Measurements from ENCODE around the gene BAZ1A. TPM values are rescaled to one million over a fixed set of nuclear protein-coding genes. Genes with fewer than 3 reads are reported as not detected.

Gene BAZ1A, protein sequence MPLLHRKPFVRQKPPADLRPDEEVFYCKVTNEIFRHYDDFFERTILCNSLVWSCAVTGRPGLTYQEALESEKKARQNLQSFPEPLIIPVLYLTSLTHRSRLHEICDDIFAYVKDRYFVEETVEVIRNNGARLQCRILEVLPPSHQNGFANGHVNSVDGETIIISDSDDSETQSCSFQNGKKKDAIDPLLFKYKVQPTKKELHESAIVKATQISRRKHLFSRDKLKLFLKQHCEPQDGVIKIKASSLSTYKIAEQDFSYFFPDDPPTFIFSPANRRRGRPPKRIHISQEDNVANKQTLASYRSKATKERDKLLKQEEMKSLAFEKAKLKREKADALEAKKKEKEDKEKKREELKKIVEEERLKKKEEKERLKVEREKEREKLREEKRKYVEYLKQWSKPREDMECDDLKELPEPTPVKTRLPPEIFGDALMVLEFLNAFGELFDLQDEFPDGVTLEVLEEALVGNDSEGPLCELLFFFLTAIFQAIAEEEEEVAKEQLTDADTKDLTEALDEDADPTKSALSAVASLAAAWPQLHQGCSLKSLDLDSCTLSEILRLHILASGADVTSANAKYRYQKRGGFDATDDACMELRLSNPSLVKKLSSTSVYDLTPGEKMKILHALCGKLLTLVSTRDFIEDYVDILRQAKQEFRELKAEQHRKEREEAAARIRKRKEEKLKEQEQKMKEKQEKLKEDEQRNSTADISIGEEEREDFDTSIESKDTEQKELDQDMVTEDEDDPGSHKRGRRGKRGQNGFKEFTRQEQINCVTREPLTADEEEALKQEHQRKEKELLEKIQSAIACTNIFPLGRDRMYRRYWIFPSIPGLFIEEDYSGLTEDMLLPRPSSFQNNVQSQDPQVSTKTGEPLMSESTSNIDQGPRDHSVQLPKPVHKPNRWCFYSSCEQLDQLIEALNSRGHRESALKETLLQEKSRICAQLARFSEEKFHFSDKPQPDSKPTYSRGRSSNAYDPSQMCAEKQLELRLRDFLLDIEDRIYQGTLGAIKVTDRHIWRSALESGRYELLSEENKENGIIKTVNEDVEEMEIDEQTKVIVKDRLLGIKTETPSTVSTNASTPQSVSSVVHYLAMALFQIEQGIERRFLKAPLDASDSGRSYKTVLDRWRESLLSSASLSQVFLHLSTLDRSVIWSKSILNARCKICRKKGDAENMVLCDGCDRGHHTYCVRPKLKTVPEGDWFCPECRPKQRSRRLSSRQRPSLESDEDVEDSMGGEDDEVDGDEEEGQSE (N-terminal part only)
- 35.0 and 38.2 TPM in 2 replicates for polyA plus RNA-seq (2011; rRNA removed)
- polyA plus RNA-seq (2012; cell fraction: cytosol; rRNA removed): 10.3 and 10.7 TPM in 2 replicates
- 7.8 and 9.2 TPM in 2 replicates for polyA plus RNA-seq (2012; cell fraction: nucleus; rRNA removed)
- polyA plus RNA-seq (2017; fragmentation: RNase III; extraction: RNeasy Plus Mini Kit Qiagen cat#74134 plus additional on column Dnase treatment): 32.4 to 33.7 TPM (median 32.9 TPM) in 3 replicates
- polyA minus RNA-seq (2011; rRNA and poly(A)+ RNA removed): 12.2 and 21.2 TPM in 2 replicates

DNA sequence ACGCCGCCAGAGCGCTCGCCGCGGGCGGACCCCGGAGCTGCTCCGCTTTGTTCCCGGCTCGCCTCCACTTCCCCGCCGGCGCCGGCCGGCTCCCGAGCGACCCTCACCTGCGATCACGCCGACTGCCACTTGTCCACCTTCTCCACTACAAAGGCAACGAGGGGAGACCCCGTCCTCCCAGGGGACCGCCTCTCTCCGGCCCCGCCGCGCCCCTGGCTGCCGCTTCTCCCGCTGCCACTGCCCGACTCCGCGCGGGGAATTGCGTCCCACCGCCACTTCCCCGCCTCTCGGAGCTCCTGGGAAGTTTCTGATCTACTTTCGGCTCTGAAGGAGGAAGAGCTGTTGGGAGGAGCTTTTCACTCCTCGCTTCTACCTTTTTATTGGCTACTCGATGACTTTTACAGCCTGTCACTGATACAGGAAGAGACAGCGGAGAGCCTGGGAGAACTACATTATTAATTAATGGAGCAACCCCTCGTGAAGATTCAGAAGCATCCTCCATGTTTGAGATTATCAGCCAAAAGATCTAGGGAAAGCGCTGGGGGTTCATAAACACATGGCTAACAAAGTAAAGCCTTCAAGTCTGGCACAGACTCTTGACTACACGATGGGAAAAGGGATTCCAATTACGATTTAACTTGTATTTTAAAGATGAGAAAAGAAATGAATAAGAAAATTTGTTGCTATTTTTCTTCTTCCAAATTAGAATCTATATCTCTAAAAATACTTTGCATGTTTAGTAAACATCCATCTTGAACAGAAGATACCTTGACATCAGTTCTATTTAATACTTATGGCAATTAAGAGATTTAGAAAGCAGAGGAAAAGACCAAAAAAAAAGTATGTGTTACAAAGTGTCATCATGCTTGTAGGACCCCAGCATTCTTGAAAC is at the start of gene BAZ1A:
TSS of gene BAZ1A (minus strand) at position 330 of the 892 bp plus-strand sequence. CDS start 756 bp downstream, outside the sequence.
- Histone ChIP-seq H3K27ac (peak within 1 kb of the TSS; percentile 94 to 95), H3K4me2 (peak within 1 kb of the TSS; percentile 77), H3K4me1 (peaks cover 15% of the 10 kb centered on the region), H3K4me3 (peak within 1 kb of the TSS; percentile 90), H3K9me3 (no peaks in the 10 kb centered on the region)
- ATAC-seq (peak; percentile 65 to 86), DNase-seq (ENCODE audit: low read depth in 1 of 2, low spot score in 1 of 2) (peak; percentile 90 to 95), FAIRE-seq (no peak)
- CTCF ChIA-PET: interaction anchor here (0.6 to 2.0 kb wide), 7 partner anchors 8 to 187 kb away, joined by 3 to 7 read pairs (median 4); no protein-coding TSS in a partner anchor
- under 1% methylated on average over 23 of the region's 46 CpGs for WGBS (ENCODE audit: missing lambda C conversion rate)
- POLR2A ChIA-PET: interaction anchor here (0.6 to 1.6 kb wide), 14 partner anchors 9 to 417 kb away, joined by 3 to 18 read pairs (median 3); partner anchors contain the start of genes FAM177A1, PSMA6 and SRP54
- TF ChIP-seq, protein P1, sequence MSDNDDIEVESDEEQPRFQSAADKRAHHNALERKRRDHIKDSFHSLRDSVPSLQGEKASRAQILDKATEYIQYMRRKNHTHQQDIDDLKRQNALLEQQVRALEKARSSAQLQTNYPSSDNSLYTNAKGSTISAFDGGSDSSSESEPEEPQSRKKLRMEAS (IDR thresholded peaks at IDR 0.05): peak; percentile 36; the same call in 1 of the 2 replicates
- TF ChIP-seq, protein P2, sequence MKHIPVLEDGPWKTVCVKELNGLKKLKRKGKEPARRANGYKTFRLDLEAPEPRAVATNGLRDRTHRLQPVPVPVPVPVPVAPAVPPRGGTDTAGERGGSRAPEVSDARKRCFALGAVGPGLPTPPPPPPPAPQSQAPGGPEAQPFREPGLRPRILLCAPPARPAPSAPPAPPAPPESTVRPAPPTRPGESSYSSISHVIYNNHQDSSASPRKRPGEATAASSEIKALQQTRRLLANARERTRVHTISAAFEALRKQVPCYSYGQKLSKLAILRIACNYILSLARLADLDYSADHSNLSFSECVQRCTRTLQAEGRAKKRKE (CRISPR knock-in tag; IDR thresholded peaks at IDR 0.05; ENCODE audit: low read depth): no peak
- TF ChIP-seq JUN (IDR thresholded peaks at IDR 0.05) (peak; percentile 38 to 72; a peak in 2 of 5 replicates), HOXB13 (CRISPR knock-in tag; IDR thresholded peaks at IDR 0.05; ENCODE audit: low read depth) (no peak), GATA3 (IDR thresholded peaks at IDR 0.05; ENCODE audit: borderline replicate concordance) (peak; percentile 46; the same call in 1 of the 2 replicates), MAZ (IDR thresholded peaks at IDR 0.05; ENCODE audit: borderline replicate concordance, low read depth, low read length) (no peak), POLR2A (IDR thresholded peaks at IDR 0.05; ENCODE audit: low read length) (peak; percentile 89), HEYL (CRISPR knock-in tag; IDR thresholded peaks at IDR 0.05) (no peak), PHF8 (IDR thresholded peaks at IDR 0.05; ENCODE audit: borderline replicate concordance, low read depth) (peak; percentile 30; the same call in 1 of the 2 replicates), HDAC2 (IDR thresholded peaks at IDR 0.05) (no peak), ZC3H11A (IDR thresholded peaks at IDR 0.05) (no peak), FOXS1 (CRISPR knock-in tag; IDR thresholded peaks at IDR 0.05) (no peak), RARB (CRISPR knock-in tag; IDR thresholded peaks at IDR 0.05) (no peak), FOSL2 (IDR thresholded peaks at IDR 0.05) (no peak), FOSL2 (CRISPR knock-in tag; IDR thresholded peaks at IDR 0.05) (no peak), BHLHE40 (IDR thresholded peaks at IDR 0.05; ENCODE audit: low read depth, low read length) (no peak), MAFK (IDR thresholded peaks at IDR 0.05; ENCODE audit: partially characterized antibody) (no peak), CEBPB (IDR thresholded peaks at IDR 0.05) (no peak), EP300 (IDR thresholded peaks at IDR 0.05) (no peak), CHD4 (IDR thresholded peaks at IDR 0.05; ENCODE audit: borderline replicate concordance) (no peak), NR3C1 (IDR thresholded peaks at IDR 0.05) (no peak), JUNB (IDR thresholded peaks at IDR 0.05) (no peak)
- TF ChIP-seq, protein P3, sequence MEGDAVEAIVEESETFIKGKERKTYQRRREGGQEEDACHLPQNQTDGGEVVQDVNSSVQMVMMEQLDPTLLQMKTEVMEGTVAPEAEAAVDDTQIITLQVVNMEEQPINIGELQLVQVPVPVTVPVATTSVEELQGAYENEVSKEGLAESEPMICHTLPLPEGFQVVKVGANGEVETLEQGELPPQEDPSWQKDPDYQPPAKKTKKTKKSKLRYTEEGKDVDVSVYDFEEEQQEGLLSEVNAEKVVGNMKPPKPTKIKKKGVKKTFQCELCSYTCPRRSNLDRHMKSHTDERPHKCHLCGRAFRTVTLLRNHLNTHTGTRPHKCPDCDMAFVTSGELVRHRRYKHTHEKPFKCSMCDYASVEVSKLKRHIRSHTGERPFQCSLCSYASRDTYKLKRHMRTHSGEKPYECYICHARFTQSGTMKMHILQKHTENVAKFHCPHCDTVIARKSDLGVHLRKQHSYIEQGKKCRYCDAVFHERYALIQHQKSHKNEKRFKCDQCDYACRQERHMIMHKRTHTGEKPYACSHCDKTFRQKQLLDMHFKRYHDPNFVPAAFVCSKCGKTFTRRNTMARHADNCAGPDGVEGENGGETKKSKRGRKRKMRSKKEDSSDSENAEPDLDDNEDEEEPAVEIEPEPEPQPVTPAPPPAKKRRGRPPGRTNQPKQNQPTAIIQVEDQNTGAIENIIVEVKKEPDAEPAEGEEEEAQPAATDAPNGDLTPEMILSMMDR (IDR thresholded peaks at IDR 0.05): no peak
- TF ChIP-seq, protein P4, sequence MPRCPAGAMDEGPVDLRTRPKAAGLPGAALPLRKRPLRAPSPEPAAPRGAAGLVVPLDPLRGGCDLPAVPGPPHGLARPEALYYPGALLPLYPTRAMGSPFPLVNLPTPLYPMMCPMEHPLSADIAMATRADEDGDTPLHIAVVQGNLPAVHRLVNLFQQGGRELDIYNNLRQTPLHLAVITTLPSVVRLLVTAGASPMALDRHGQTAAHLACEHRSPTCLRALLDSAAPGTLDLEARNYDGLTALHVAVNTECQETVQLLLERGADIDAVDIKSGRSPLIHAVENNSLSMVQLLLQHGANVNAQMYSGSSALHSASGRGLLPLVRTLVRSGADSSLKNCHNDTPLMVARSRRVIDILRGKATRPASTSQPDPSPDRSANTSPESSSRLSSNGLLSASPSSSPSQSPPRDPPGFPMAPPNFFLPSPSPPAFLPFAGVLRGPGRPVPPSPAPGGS (IDR thresholded peaks at IDR 0.05): peak; percentile 74; the same call in 1 of the 3 replicates
- TF ChIP-seq, protein P5, sequence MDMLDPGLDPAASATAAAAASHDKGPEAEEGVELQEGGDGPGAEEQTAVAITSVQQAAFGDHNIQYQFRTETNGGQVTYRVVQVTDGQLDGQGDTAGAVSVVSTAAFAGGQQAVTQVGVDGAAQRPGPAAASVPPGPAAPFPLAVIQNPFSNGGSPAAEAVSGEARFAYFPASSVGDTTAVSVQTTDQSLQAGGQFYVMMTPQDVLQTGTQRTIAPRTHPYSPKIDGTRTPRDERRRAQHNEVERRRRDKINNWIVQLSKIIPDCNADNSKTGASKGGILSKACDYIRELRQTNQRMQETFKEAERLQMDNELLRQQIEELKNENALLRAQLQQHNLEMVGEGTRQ (IDR thresholded peaks at IDR 0.05): no peak
- TF ChIP-seq, protein P6, sequence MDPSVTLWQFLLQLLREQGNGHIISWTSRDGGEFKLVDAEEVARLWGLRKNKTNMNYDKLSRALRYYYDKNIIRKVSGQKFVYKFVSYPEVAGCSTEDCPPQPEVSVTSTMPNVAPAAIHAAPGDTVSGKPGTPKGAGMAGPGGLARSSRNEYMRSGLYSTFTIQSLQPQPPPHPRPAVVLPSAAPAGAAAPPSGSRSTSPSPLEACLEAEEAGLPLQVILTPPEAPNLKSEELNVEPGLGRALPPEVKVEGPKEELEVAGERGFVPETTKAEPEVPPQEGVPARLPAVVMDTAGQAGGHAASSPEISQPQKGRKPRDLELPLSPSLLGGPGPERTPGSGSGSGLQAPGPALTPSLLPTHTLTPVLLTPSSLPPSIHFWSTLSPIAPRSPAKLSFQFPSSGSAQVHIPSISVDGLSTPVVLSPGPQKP (IDR thresholded peaks at IDR 0.05; ENCODE audit: low read depth, low read length): no peak
